Activated CD4-positive, CD25-positive, alpha-beta regulatory T cell (primary cell): ENCODE data around the gene USP33.
A peak's percentile ranks its signal among the peaks of the same experiment; 100 is the strongest.
"Not testable (repeated sequence)": the region's sequence is repeated elsewhere in the genome, so short reads cannot be mapped to it uniquely, and the experiment has no call there.

ENCODE experiments used
- DNase-seq, 4 experiments: peaks; one replicate each; lab custom pipeline; 2025; lab: John Stamatoyannopoulos, UW

The USP33 gene

GRCh38 chr1:77759071-77760028 lies at the start of gene USP33:
Gene USP33 (minus strand): TSS chr1:77759852. CDS start chr1:77741697, 18,155 bp downstream.
- DNase-seq, result peak; percentile 74 to 84 (median 83)

GRCh38 chr1:77803371-77803770 lies 43.7 kb upstream of the USP33 start:
- DNase-seq, result no peak

- DNase-seq, result no peak
Measured at GRCh38 chr1:77802026-77802425, 42.4 kb upstream of the USP33 start.

GRCh38 chr1:77797991-77798390 lies 38.3 kb upstream of the USP33 start:
- DNase-seq, result no peak

GRCh38 chr1:77796695-77797405 lies 37.2 kb upstream of the USP33 start:
- no peak for DNase-seq

- no peak for DNase-seq
Measured at GRCh38 chr1:77794550-77794949, 34.9 kb upstream of the USP33 start.

- not testable (repeated sequence) for DNase-seq
Measured at GRCh38 chr1:77786093-77786741, 26.6 kb upstream of the USP33 start.

GRCh38 chr1:77783141-77783540 lies 23.5 kb upstream of the USP33 start:
- DNase-seq, result no peak

- DNase-seq, result no peak
Measured at GRCh38 chr1:77781683-77782082, 22.0 kb upstream of the USP33 start.

- peak; percentile 63 to 75 (median 68) for DNase-seq
Measured at GRCh38 chr1:77779529-77780281, 20.1 kb upstream of the USP33 start, which contains the start of gene MIGA1. Gene MIGA1 (plus strand): TSS chr1:77779649. CDS start chr1:77783253, 3,604 bp downstream.

GRCh38 chr1:77776007-77776700 lies 16.5 kb upstream of the USP33 start:
- no peak for DNase-seq

GRCh38 chr1:77768006-77768405 lies 8.4 kb upstream of the USP33 start:
- DNase-seq, result no peak

- no peak for DNase-seq
Measured at GRCh38 chr1:77762072-77762476, 2.4 kb upstream of the USP33 start.

GRCh38 chr1:77757603-77758002 lies 2.0 kb downstream of the USP33 start:
- no peak for DNase-seq

GRCh38 chr1:77757066-77757584 lies 2.5 kb downstream of the USP33 start:
- DNase-seq, result no peak

- no peak for DNase-seq
Measured at GRCh38 chr1:77756052-77756754, 3.4 kb downstream of the USP33 start.

GRCh38 chr1:77749489-77749888 lies 10.2 kb downstream of the USP33 start:
- not testable (repeated sequence) for DNase-seq

GRCh38 chr1:77744576-77744975 lies 15.1 kb downstream of the USP33 start:
- DNase-seq, result no peak

GRCh38 chr1:77742011-77742555 lies 17.6 kb downstream of the USP33 start:
- DNase-seq, result no peak

- no peak for DNase-seq
Measured at GRCh38 chr1:77741316-77741715, 18.3 kb downstream of the USP33 start.
